GM21619 (cell line): ENCODE measurements around the gene FRMD4B.

ENCODE experiments used
- ATAC-seq: cut with Tn5 transposase; IDR thresholded peaks from one replicate; pipeline ENCODE4 v1.9.1; 2021; ENCODE audit not compliant: unreplicated experiment

Gene FRMD4B

DNA sequence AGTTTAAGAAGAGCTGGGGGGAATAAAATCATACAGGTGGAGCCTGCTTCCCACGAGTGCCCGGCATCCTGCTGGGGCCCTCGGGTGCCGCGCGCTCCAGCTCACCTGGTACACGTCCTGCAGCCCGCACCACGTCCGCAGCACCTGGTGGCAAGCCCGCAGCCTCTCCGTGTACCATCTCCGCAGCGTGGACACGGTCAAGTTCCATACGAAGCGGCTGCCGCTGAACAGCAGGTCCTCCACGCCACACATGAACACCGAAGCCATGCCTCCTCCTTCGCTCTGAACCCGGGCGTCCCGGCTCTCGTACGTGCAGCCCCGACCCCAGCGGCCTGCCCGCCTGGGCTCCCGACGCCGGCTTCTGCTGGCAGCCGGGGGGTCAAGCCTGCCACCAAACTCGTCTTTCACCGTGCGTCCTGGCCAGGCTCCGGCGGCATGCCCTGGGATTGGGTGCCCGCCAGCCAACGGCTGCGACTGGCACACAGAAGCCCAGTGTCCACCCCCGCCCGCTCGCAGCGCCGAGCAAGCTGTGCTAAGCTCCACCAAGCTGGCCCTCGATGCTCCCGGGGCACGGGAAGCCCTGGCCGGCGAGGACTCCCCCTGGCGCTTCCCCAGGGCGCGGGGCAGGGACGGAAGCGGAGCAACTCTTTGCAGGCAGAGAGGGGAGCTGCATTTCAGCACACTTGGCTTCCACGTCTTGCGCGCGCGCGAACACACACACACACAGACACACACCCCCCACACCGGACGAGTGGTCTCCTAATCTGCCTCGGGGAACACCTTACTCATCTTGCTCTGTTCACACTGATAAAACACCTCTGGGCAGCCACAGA lies at the start of gene FRMD4B:
Gene FRMD4B (minus strand): TSS at position 366 of the 833 bp plus-strand sequence. CDS start 99 bp downstream, at position 267.
- no peak for ATAC-seq

DNA sequence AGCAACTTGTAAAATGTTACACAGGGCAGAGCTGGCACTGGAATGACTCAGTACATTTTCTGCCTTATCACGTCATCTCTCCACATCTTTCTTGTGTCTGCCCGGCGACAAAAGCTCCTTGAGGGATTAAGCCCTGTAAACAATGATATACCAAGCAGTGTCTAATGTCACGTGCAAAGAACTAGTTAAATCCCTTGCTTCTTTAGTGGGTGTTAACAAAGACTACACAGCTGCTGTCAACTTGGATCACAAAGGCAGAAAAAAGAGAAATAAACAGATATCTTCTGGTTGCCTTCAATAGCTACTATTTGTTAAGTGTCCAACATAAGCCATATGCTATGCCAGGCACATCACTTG lies 48.1 kb upstream of the FRMD4B start:
- no peak for ATAC-seq

DNA sequence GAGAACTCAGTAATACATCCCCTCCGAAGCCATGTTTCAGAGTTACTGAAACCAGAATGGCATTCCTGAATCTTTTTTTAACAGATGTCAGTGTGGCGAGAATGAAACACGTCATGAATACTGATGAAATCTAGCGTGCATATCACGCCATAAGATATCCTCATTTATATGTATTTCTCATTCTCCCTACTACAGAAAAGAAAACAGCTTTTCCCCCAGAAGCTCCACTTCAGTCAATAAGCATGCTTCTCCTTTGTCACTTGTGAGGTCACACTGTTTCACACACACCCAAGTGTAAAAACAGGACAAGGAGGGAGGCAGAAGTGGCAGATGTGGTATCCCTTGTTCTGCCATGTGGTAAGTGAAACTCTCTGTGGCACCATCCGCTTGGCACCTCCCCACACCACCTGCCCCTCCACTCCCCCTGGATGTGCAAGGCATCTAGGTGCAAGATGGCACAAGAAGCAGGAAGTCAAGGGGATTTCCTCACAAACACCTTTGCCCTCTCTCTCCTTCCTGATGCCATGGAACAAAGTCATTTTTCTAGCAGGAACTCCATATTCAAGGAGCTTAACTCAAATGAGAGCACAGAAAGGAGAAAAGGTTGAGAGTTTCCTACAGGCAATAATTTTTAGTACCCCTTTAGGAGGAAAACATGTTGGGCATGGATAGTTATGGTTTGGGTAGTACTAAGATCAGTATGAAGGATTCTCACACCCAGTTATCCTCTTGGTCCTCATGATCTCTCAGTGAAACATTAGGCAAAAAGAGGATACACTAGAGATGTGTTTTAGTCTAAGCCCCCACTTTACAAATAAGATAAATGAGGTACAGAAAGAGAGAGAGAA lies 47.5 kb upstream of the FRMD4B start:
- ATAC-seq = no peak

DNA sequence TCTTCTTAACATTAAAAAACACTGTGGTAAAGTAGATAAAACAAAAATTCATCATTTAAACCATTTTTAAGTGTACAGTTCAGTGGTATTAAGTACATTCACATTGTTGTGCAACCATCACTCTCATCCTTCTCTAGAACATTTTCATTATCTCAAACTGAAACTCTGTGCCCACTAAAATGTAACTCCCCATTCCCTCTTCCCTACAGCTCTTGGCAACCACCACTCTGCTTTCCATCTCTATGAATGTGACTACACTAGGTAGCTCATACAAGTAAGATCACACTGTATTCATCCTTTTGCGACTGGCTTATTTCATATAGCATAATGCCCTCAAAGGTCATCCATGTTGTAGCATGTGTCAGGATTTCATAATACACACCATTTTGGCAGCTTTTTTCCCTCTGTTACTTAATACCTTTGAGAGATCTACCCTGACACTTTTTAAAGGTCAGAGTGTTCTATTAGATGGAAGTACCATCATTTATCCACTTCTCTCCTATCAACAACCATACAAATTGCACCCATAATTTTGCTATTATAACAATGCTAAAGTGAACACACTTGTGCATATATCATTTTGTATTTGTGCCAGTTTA lies 42.9 kb upstream of the FRMD4B start:
- ATAC-seq = no peak

DNA sequence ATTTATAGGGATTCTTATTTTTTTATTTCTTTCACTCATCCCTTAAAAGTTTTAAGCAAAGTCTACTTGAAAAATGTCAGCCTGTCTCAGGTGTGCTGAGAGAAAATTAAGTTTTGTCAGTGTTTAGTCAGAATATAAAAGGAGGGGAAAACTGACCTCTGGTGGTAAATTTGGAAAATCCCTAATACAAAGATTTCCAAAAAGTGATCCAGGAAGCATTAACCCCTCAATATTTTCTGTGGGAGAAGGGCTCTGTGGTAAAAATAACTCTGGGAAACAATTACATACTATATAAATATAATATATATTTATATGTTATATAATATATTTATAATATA lies 41.0 kb upstream of the FRMD4B start:
- ATAC-seq = no peak

DNA sequence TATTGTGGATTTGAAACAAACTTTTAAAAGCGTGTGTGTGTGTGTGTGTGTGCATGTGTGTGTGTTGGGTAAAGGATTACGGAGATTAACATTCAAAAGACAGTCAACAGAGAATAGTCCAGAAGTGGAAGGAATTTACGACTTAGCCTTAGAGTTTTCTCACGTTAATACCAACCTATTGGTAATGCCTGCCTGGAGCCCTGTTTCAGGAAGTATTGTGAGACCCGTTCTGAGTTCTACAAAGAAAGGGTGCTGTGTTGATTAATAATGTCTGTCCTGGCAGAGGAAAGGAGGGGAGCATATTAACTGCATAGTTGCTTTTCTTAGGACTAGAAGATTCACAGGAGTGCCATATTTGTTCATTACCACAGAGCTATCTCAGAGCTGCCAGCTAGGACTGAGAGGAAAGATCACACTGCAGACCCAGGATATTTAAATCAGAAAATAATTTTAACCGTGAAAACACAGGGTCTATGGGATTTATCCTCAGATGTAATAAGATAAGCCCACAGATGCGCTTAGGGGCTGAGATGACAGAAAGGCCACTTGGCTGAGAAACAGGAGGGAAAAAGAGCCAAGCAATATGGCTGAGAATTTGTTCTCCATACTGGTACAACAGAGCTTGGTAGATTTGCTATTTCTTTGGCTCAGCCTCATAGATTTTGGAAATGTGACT lies 40.5 kb upstream of the FRMD4B start:
- no peak for ATAC-seq

DNA sequence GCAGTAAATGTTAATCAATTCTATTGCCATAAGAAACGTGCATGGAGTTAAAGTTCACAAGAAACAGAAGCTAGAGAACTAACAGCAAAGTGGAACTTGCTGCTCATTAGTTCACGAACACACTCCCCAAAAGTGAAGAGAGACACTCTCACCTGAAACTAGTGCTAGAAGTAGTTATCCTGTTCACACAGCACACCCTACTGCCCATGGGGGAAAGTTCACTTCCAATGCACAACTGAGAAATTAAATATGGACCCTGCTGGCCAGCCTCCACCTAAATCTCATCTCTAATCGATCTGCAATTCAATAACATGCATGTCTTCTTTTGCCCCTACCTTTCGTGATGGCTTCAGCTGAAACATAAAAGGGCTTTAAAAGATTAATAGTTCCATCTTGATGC lies 39.4 kb upstream of the FRMD4B start:
- ATAC-seq = peak; percentile 73

DNA sequence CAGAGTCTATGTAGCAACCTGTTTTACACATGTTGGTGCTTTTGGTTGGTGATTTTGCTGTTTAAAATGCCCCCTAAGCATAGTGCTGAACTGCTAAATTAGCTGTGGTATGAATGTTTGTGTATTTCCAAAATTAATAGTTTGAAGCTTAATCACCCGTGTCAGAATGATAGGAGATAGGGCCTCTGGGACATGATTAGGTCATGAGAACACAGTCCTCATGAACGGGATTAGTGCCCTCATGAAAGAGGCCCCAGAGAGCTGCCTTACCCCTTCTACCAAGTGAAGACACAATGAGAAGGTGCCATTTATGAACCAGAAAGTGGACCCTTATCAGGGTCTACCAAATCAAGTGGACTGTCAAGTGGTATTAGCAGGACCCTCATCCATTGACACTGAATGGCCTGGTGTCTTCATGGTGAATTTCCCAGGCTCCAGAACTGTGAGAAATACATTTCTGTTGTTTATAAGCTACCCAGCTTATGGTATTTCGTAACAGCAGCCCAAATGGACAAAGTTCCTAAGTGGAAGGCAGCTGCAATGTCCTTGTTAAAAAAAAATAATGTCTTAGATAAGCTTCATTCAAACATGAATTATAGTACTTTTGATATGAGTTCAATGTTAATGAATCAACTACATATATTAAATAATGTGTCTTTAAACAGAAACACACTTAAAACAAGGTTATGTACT lies 37.7 kb upstream of the FRMD4B start:
- no peak for ATAC-seq

DNA sequence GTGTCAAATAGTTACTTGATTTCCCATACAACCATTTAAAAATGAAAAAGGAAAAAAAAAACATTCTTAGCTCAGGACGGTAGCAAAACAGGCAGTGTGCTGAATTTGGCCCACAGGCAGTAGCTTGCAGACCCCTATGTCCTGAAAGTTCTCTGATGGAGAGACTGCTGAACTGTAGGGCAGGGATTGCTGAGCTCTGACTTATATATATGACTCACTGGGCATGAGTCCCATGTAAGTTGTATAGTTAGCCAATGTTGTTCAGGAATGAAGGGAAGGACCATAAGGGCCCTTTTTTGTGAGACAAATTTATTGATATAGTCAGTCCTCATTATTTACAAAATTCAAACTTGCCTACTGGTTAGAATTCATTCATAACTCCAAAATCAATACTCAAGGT lies 36.9 kb upstream of the FRMD4B start:
- ATAC-seq = no peak

DNA sequence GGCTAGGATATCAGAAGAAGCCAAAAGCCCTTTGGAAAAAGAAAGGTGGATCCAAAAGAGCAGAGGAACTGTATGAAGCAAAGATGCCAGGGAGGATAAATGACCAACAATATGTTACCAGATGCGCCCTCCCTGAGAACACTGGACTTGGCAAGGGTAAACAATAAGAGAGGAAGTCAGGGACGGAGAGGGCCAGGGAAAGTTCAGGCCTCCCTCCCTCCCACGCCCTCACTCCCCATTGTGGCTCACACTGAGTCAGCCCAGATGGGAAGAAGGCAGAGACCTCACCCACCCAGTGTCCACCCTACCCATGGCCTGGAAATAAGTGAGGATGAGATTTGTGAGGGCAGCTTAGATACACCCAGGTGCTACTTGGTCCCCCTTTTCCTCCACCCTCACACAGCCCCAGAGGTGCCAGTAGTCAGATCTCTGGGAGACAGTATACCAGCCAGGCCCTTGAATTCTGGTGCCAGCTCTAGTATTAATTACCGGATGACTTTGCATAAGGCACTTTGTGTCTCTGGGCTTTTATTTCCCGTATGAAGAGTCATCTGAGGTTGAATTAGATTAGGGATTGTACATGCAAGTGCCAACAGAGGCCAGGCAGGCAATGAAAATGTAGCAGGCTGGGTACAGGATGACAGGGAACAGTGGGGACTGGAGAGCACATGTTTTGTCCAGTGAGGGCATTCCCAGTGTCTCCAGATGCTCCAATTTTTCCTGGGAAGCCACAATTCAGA lies 35.1 kb upstream of the FRMD4B start:
- no peak for ATAC-seq

DNA sequence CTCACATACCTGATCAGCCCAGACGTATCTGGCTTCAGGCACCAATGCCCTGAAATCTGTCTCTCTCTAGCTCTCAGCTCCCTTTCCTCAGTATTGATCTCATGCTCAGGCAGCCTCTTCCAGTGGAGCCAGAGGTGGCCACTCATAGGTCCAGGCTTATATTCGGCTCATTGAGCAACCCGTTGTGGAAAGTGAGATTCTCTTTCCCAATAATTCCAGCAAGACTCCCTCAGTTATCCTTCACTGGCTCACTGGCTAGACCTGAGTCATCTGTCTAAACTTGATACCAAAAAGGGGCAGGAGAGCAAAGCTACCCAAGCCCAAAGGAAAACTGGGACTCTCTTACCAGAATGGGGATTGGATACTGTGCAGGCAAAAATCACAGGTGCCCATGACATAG lies 33.4 kb upstream of the FRMD4B start:
- no peak for ATAC-seq

DNA sequence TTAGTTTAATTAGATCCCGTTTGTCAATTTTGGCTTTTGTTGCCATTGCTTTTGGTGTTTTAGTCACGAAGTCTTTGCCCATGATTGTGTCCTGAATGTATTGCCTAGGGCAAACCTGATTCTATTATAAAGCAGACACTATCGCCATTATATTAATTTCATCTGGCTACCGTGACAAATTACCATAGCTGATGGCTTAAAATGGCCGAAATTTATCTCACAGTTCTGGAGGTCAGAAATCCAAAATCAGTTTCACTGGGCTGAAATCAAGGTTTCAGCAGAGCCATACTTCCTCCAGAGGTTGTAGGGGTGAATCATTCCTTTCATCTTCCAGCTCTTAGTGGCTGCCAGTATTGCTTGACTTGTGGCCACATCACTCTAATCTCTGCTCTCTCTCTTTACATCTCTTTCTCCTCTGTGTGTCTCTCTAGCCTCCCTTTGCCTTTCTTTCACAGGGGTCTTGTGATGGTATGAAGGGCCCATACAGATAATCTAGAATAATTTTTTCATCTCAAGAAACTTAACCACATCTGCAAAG lies 31.7 kb upstream of the FRMD4B start:
- no peak for ATAC-seq

DNA sequence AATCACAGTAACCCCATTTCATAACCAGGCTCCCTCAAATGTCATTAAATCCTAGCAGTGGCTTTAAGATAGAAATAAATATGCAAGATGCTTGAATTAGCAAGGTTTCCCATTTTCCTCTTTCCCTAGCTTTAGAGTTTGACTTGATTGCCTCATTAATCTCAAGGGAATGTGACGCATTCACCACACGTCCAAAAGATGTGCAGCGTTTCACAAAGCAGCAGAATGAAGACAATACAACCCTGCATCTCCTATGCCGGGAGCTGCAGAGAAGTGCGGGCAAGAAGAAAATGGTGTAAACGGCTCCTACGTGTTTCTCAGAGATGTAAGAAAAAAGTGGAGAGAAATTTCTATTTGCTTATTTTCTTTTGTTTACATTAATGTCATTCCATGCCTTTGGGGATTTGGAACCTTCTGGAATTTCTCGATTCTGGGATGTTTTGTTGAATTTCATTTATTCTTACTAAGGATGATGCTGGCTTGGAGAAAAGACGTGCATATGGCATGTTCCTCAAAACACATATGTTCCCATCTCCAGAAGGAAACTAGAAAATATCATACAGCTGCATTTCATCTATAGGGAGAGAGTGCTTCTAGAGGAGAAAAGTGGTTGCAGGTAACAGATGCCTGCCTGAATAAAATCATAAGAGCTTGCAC lies 27.8 kb upstream of the FRMD4B start:
- no peak for ATAC-seq

DNA sequence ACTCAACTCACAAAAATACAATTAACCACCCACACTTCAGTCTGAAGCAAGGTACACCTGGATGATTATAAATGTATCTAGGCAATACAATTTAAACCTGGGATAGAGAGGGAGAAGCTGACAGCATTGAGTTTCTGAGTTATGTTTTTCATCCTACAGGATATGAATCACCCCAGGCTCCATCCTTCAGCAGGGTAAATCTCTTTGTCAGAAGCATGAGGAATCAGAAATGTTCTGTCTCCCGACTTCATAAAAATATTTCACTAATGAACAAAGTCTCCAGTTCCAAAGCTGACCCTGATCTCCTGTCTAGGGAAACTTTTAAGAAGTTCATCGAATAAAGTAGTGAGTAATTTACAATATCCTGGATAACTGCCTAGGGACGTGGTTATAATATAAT lies 25.5 kb upstream of the FRMD4B start:
- no peak for ATAC-seq

DNA sequence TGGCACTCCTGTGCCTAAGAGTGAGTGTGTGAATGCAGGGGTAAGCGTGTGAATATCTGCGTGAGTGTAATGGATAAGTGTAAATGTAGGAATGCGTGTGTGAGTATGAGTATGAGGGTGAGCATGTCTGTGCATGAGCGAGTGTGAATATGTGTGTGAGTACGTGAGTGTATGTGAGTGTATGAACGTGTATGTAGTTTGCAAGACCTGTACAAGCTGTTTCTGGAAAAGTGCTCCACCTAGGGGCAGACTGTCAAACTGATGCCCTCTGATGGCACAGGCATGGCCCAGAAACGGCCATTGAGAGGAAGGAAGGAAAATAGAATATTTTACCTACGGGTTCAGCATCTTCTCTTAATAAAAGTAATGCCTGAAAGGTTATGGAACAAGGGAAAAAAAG lies 24.4 kb upstream of the FRMD4B start:
- ATAC-seq = peak; percentile 98

DNA sequence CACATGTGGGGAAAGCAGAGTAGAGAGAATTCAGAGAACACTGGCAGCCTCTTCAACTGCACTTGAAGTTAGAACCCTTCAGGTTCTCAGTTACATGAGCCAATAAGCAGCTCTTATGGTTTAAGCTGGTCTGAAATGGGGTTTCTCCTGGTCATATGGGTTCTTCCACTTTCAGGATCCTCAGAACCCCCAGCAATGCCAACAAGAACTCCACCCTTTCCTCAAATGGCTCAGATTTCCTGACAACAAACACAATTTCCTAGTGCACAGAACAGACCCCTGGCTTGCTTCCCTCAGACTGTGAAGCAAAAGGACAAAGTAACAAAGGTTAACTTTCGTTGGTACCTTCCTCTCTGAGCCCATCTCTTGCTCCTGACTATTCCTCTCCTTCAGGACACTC lies 23.9 kb upstream of the FRMD4B start:
- ATAC-seq = no peak

DNA sequence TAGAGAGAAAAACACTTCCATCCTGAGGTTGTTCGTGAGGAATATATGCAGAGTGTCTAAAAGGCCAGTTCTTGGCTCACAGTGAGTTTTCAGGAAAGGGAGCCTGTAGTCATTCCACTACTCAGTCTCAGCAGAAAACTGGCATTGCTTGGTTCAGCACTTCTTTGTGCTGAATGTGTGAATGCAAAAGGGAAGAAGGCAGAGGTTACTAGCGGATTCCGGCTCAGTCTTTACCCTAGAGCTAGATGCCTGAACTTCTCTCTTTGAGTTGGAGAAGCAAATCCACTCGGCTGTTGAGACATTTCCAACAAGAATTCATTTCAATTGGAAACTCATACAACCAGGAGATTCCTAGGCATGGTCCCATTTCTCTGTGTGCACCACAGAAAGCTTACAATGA lies 23.1 kb upstream of the FRMD4B start:
- no peak for ATAC-seq

DNA sequence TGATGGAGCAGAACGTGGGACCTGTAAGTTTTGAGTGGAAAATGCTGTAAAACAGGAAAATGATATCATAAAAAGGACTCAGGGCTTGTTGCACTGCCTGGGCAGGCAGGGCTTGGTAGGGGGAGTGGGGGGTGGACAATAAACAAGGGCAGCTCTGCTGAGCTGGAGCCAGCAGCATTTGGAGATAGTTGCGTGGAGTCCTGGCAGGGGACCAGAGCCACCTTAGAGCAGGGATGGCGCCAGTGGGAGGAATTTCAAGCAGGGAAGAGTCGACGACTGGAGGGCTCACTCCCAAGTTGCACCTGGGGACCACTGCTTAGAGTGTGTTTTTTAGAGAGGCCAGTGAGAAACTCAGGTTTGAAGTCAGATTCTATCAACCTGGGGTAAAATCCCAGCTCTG lies 22.7 kb upstream of the FRMD4B start:
- ATAC-seq = no peak

DNA sequence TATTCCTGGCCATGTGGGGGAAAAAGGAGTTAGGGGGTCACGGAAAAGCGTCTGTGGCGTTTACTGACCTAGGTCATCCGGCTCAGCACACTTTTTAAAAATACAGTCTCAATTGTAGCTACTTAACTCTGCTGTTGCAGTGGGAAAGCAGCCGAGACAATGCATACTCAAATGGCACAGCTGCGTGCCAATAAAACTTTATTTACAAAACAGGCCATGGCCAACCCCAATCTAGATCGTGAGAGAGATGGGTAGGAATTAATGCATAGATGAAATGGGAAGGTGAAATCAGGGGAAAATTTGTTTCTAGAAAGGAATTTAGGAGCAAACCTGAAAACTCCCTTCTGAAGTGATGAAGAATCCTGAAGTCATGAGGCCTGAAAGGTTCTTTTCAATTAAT lies 22.0 kb upstream of the FRMD4B start:
- ATAC-seq = no peak
